ENCODE measurements around the gene SPDYE1. TPM values are rescaled to one million over a fixed set of nuclear protein-coding genes. Genes with fewer than 3 reads are reported as not detected.

Gene SPDYE1
- total RNA-seq, 1 donor, result not detected

GRCh38 chr7:44050121-44050914 lies 52.6 kb downstream of the SPDYE1 start:
- Histone ChIP-seq H3K79me2 (ENCODE audit: insufficient read depth, low read length) (peaks cover 82% of the 10 kb centered on the region), H3K4me3 (ENCODE audit: insufficient read depth, low read length) (no peak overlapping the region), H3K4me2 (ENCODE audit: insufficient read depth, low read length) (no peak overlapping the region), H2AFZ (ENCODE audit: low read length) (no peak overlapping the region), H3K36me3 (ENCODE audit: insufficient read depth, low read length) (peaks cover 48% of the 10 kb centered on the region), H4K20me1 (ENCODE audit: insufficient read depth, low read length) (peaks cover 46% of the 10 kb centered on the region), H3K27ac (ENCODE audit: low read depth, low read length) (no peak overlapping the region), H3K9me3 (ENCODE audit: low read depth, low read length) (no peaks in the 10 kb centered on the region), H3K4me1 (ENCODE audit: insufficient read depth, low read length) (peaks cover 9% of the 10 kb centered on the region), H3K27me3 (ENCODE audit: insufficient read depth, low read length) (no peaks in the 10 kb centered on the region)
- no peak for TF ChIP-seq CTCF (IDR thresholded peaks at IDR 0.05; ENCODE audit: extremely low read depth, low read depth, low read length)
- DNase-seq (ENCODE audit: insufficient read length, low spot score, missing footprints), result no peak

- no peaks in the 10 kb centered on the region for H3K27me3 ChIP-seq (ENCODE audit: insufficient read depth, low read length)
- peaks cover 81% of the 10 kb centered on the region for H3K79me2 ChIP-seq (ENCODE audit: insufficient read depth, low read length)
- TF ChIP-seq CTCF (IDR thresholded peaks at IDR 0.05; ENCODE audit: extremely low read depth, low read depth, low read length), result no peak
- peaks cover 50% of the 10 kb centered on the region for H3K36me3 ChIP-seq (ENCODE audit: insufficient read depth, low read length)
- peaks cover 2% of the 10 kb centered on the region for H3K4me1 ChIP-seq (ENCODE audit: insufficient read depth, low read length)
- H3K9me3 ChIP-seq (ENCODE audit: low read depth, low read length), result no peaks in the 10 kb centered on the region
- no peak overlapping the region for H3K4me3 ChIP-seq (ENCODE audit: insufficient read depth, low read length)
- no peak overlapping the region for H2AFZ ChIP-seq (ENCODE audit: low read length)
- no peak overlapping the region for H3K4me2 ChIP-seq (ENCODE audit: insufficient read depth, low read length)
- peaks cover 45% of the 10 kb centered on the region for H4K20me1 ChIP-seq (ENCODE audit: insufficient read depth, low read length)
- H3K27ac ChIP-seq (ENCODE audit: low read depth, low read length), result no peak overlapping the region
- DNase-seq (ENCODE audit: insufficient read length, low spot score, missing footprints), result no peak
These were observed 53.3 kb downstream of the SPDYE1 start for GRCh38 chr7:44050915-44051560.

GRCh38 chr7:44051611-44052220 lies 54.0 kb downstream of the SPDYE1 start:
- no peak for TF ChIP-seq CTCF (IDR thresholded peaks at IDR 0.05; ENCODE audit: extremely low read depth, low read depth, low read length)
- no peak overlapping the region for H3K27ac ChIP-seq (ENCODE audit: low read depth, low read length)
- H3K79me2 ChIP-seq (ENCODE audit: insufficient read depth, low read length), result peaks cover 78% of the 10 kb centered on the region
- no peak overlapping the region for H3K4me3 ChIP-seq (ENCODE audit: insufficient read depth, low read length)
- peaks cover 53% of the 10 kb centered on the region for H3K36me3 ChIP-seq (ENCODE audit: insufficient read depth, low read length)
- no peaks in the 10 kb centered on the region for H3K27me3 ChIP-seq (ENCODE audit: insufficient read depth, low read length)
- H3K9me3 ChIP-seq (ENCODE audit: low read depth, low read length), result no peaks in the 10 kb centered on the region
- H2AFZ ChIP-seq (ENCODE audit: low read length), result no peak overlapping the region
- peaks cover 45% of the 10 kb centered on the region for H4K20me1 ChIP-seq (ENCODE audit: insufficient read depth, low read length)
- no peak overlapping the region for H3K4me2 ChIP-seq (ENCODE audit: insufficient read depth, low read length)
- no peaks in the 10 kb centered on the region for H3K4me1 ChIP-seq (ENCODE audit: insufficient read depth, low read length)
- DNase-seq (ENCODE audit: insufficient read length, low spot score, missing footprints), result no peak
